DND-41 (cell line): ENCODE measurements around the gene KCNQ1OT1.

ENCODE experiments used
- ATAC-seq: fragments of 200-7000 bp; cut with Tn5 transposase; 3 replicates; pipeline ENCODE4 v1.9.1; 2021; ENCODE audit warnings: low read depth; ENCODE audit not compliant: insufficient read depth
- DNase-seq: peaks from one replicate; pipeline ENCODE4 v3.0.0-alpha.2; 2020
- H2AFZ ChIP-seq: 2 replicates; pipeline ENCODE4 v1.6.0; 2012; ENCODE audit warnings: low read depth, low read length
- H3K27ac ChIP-seq: 2 replicates; pipeline ENCODE4 v1.5.1; 2012; ENCODE audit warnings: low read length, inconsistent platforms
- H3K27me3 ChIP-seq: fragments of 200-600 bp; sonication (generic); 2 replicates; pipeline ENCODE4 v1.6.0; 2012; ENCODE audit warnings: low read length, mild to moderate bottlenecking, inconsistent platforms; ENCODE audit not compliant: insufficient read depth, poor library complexity
- H3K36me3 ChIP-seq: 2 replicates; pipeline ENCODE4 v1.5.1; 2012; ENCODE audit warnings: low read length, inconsistent platforms; ENCODE audit not compliant: insufficient read depth
- H3K4me1 ChIP-seq: 2 replicates; pipeline ENCODE4 v1.5.1; 2012; ENCODE audit warnings: mild to moderate bottlenecking, low read length; ENCODE audit not compliant: insufficient read depth
- H3K4me2 ChIP-seq: 2 replicates; pipeline ENCODE4 v1.6.0; 2012; ENCODE audit warnings: mild to moderate bottlenecking, moderate library complexity, low read length, inconsistent platforms; ENCODE audit not compliant: insufficient read depth
- H3K4me3 ChIP-seq, 2 experiments: fragments of 200-600 bp in 1 of 2; shearing (Covaris generic) in 1 of 2; 2 replicates each; pipeline ENCODE4 v1.5.1; 2012 to 2016; ENCODE audit warnings: inconsistent platforms in 2 of 2, low read length in 2 of 2, mild to moderate bottlenecking in 2 of 2, low read depth in 1 of 2, moderate library complexity in 1 of 2
- H3K79me2 ChIP-seq: 2 replicates; pipeline ENCODE4 v1.6.0; 2012; ENCODE audit warnings: low read length, inconsistent platforms; ENCODE audit not compliant: insufficient read depth
- H3K9ac ChIP-seq: 2 replicates; pipeline ENCODE4 v1.6.0; 2012; ENCODE audit warnings: low read depth, mild to moderate bottlenecking, inconsistent platforms, low read length, moderate library complexity
- H3K9me3 ChIP-seq: 2 replicates; pipeline ENCODE4 v1.5.1; 2012; ENCODE audit warnings: low read length, moderate library complexity, mild to moderate bottlenecking, inconsistent platforms; ENCODE audit not compliant: insufficient read depth, severe bottlenecking
- H4K20me1 ChIP-seq: 2 replicates; pipeline ENCODE4 v1.6.0; 2012; ENCODE audit warnings: low read length; ENCODE audit not compliant: insufficient read depth
- EZH2 ChIP-seq: IDR thresholded peaks from 3 replicates; pipeline ENCODE4 v1.6.1; 2012; ENCODE audit warnings: borderline replicate concordance, low read depth, mild to moderate bottlenecking, moderate library complexity, low read length, inconsistent platforms; ENCODE audit not compliant: severe bottlenecking
- TF ChIP-seq, protein P1 (sequence below): IDR thresholded peaks from 2 replicates; pipeline ENCODE4 v1.5.1; 2012; ENCODE audit warnings: borderline replicate concordance, low read length, moderate library complexity, mild to moderate bottlenecking; ENCODE audit not compliant: poor library complexity, severe bottlenecking; ENCODE audit errors: extremely low read depth

The KCNQ1OT1 gene

DNA sequence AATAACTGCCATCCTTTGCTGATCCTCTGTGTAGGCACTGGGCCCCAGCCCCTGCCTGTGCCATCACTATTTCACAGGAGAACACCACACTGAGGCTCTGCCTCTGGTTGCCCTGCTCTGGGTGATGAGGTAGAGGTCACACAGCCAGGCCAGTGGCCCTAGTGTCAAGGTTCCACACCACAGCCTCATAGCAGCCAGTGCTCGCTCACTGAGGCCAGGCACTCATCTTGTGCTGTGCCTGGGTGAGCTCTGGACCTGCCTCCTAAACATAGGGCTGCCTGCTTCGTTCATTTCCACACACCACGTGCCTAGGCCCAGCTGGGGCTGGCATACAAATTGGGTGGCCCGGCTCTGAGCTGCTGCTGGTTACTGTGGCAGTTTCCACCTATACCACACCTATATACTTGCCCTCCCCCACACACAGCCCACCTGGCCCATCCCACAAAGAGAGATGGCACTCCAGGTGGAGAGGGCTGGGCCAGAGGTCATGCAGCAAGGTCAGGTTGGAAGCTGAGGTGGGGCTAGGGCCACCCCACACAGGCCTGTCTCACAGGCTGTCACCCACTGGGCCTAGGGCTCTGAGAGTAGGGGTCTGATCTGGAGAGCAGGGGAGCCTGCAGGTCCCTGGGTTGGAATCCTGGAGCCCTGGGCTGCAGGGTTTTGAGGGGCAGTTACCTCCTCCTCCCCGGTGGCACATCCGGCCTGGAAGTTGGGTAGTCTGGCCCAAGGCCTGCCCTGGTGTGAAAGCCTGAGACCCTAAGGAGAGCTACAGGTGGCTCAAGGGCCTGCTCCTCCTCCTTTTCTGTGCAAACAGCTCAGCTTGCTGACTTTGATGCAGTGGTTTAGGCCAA is 11.2 kb downstream of the KCNQ1OT1 start:
- Histone ChIP-seq H4K20me1 (peaks cover 25% of the 10 kb centered on the region), H2AFZ (no peak overlapping the region), H3K4me1 (no peaks in the 10 kb centered on the region), H3K79me2 (no peaks in the 10 kb centered on the region), H3K4me2 (no peak overlapping the region), H3K36me3 (no peaks in the 10 kb centered on the region), H3K4me3 (no peak overlapping the region), H3K9me3 (no peaks in the 10 kb centered on the region), H3K27ac (no peak overlapping the region), H3K9ac (no peak overlapping the region), H3K27me3 (no peaks in the 10 kb centered on the region)
- DNase-seq (no peak), ATAC-seq (no peak)
- no peak for TF ChIP-seq EZH2
- TF ChIP-seq, protein P1, sequence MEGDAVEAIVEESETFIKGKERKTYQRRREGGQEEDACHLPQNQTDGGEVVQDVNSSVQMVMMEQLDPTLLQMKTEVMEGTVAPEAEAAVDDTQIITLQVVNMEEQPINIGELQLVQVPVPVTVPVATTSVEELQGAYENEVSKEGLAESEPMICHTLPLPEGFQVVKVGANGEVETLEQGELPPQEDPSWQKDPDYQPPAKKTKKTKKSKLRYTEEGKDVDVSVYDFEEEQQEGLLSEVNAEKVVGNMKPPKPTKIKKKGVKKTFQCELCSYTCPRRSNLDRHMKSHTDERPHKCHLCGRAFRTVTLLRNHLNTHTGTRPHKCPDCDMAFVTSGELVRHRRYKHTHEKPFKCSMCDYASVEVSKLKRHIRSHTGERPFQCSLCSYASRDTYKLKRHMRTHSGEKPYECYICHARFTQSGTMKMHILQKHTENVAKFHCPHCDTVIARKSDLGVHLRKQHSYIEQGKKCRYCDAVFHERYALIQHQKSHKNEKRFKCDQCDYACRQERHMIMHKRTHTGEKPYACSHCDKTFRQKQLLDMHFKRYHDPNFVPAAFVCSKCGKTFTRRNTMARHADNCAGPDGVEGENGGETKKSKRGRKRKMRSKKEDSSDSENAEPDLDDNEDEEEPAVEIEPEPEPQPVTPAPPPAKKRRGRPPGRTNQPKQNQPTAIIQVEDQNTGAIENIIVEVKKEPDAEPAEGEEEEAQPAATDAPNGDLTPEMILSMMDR = no peak

DNA sequence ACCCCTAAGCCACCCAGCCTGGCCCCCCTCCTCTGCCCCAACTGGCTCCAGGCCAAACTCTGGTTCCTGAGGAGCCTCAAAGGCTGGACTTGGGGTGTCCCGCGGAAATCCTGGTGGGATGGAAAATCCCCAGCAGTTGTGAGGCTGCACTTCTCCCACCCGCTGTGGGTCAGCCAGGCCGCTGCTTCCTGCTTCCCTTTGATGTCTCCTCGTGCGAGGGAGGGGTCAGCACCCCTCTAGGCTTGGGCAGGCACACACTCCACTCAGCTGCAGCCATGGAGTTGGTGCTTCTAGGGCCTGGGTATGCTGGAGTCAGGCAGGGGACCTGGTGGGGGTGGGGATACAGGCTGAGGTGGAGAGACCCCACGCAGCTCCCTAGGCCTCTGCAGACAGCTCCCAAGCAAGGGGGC is 12.0 kb downstream of the KCNQ1OT1 start:
- no peak overlapping the region for H3K27ac ChIP-seq
- DNase-seq (no peak), ATAC-seq (no peak)
- no peaks in the 10 kb centered on the region for H3K79me2 ChIP-seq
- H3K4me2 ChIP-seq = no peak overlapping the region
- no peaks in the 10 kb centered on the region for H3K9me3 ChIP-seq
- no peak for TF ChIP-seq EZH2
- TF ChIP-seq, protein P1 = no peak
- H3K27me3 ChIP-seq = no peaks in the 10 kb centered on the region
- no peak overlapping the region for H2AFZ ChIP-seq
- no peak overlapping the region for H3K4me3 ChIP-seq
- no peaks in the 10 kb centered on the region for H3K36me3 ChIP-seq
- H4K20me1 ChIP-seq = peaks cover 25% of the 10 kb centered on the region
- H3K9ac ChIP-seq = no peak overlapping the region
- no peaks in the 10 kb centered on the region for H3K4me1 ChIP-seq

DNA sequence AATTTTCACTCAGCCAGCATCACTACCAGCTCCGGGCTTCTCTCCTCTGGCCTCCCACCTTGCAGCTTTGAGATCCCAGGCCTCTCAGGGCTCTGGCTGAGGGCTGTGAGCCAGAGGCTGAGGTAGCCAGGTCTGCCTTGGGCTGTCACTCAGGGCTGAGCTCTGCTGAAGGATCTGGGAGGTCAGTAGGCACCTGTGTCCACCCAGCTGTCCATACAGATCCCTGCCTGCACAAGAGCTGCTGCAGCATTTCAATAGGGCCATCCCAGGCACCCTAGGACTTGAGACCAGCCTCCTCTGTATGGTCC is 12.6 kb downstream of the KCNQ1OT1 start:
- no peak overlapping the region for H3K4me3 ChIP-seq
- no peaks in the 10 kb centered on the region for H3K9me3 ChIP-seq
- H3K36me3 ChIP-seq = no peaks in the 10 kb centered on the region
- H4K20me1 ChIP-seq = peaks cover 22% of the 10 kb centered on the region
- no peaks in the 10 kb centered on the region for H3K27me3 ChIP-seq
- H3K79me2 ChIP-seq = no peaks in the 10 kb centered on the region
- H3K9ac ChIP-seq = no peak overlapping the region
- H3K4me2 ChIP-seq = no peak overlapping the region
- ATAC-seq (no peak), DNase-seq (no peak)
- no peak overlapping the region for H2AFZ ChIP-seq
- TF ChIP-seq, protein P1 = no peak
- no peak for TF ChIP-seq EZH2
- H3K27ac ChIP-seq = no peak overlapping the region
- no peaks in the 10 kb centered on the region for H3K4me1 ChIP-seq
